Smooth muscle cell (in vitro differentiated cells): Measurements from ENCODE around the gene HPSE2. TPM values are rescaled to one million over a fixed set of nuclear protein-coding genes. Genes with fewer than 3 reads are reported as not detected.
"Not testable (repeated sequence)": the region's sequence is repeated elsewhere in the genome, so short reads cannot be mapped to it uniquely, and the experiment has no call there.

Experiments used
- DNase-seq: peaks from one replicate; lab custom pipeline; 2025; ENCODE audit not compliant: unreplicated experiment; lab: John Stamatoyannopoulos, UW
- H2AFZ ChIP-seq: fragments of 200-600 bp; sonication (generic); 2 replicates; pipeline ENCODE4 v1.6.0; 2016; ENCODE audit warnings: antibody characterized with exemption, low read depth, mild to moderate bottlenecking
- H3F3A ChIP-seq: fragments of 200-600 bp; sonication (generic); 2 replicates; pipeline ENCODE4 v1.6.0; 2017; ENCODE audit warnings: antibody characterized with exemption, low read depth
- H3K27ac ChIP-seq: fragments of 200-600 bp; sonication (generic); 2 replicates; pipeline ENCODE4 v1.5.1; 2016; ENCODE audit warnings: low read depth, mild to moderate bottlenecking
- H3K27me3 ChIP-seq: fragments of 200-600 bp; sonication (generic); 2 replicates; pipeline ENCODE4 v1.6.1; 2016; ENCODE audit warnings: low read depth, mild to moderate bottlenecking
- H3K36me3 ChIP-seq: fragments of 200-600 bp; sonication (generic); 2 replicates; pipeline ENCODE4 v1.5.1; 2016; ENCODE audit warnings: low read depth
- H3K4me1 ChIP-seq: fragments of 200-600 bp; sonication (generic); 2 replicates; pipeline ENCODE4 v1.5.1; 2016; ENCODE audit warnings: low read depth
- H3K4me2 ChIP-seq: fragments of 200-600 bp; sonication (generic); 2 replicates; pipeline ENCODE4 v1.6.0; 2016; ENCODE audit warnings: mild to moderate bottlenecking
- H3K4me3 ChIP-seq: fragments of 200-600 bp; sonication (generic); 2 replicates; pipeline ENCODE4 v1.5.1; 2016; ENCODE audit warnings: mild to moderate bottlenecking
- H3K79me2 ChIP-seq: fragments of 200-600 bp; sonication (generic); 2 replicates; pipeline ENCODE4 v1.6.0; 2016; ENCODE audit warnings: low read depth, mild to moderate bottlenecking
- H3K9ac ChIP-seq: fragments of 200-600 bp; sonication (generic); 2 replicates; pipeline ENCODE4 v1.6.0; 2016; ENCODE audit warnings: low read depth
- H3K9me3 ChIP-seq: fragments of 200-600 bp; sonication (generic); replicated peaks from 2 replicates; pipeline ENCODE4 v1.5.1; 2016; ENCODE audit warnings: low read depth
- H4K20me1 ChIP-seq: fragments of 200-600 bp; sonication (generic); 2 replicates; pipeline ENCODE4 v1.6.0; 2016; ENCODE audit warnings: low read depth
- WGBS: methylation state at CpG from one replicate; pipeline ENCODE4 v1.1.7; 2016; ENCODE audit warnings: low lambda C conversion rate; 5-methylcytosine and 5-hydroxymethylcytosine counted together
- polyA plus RNA-seq: library from polyadenylated mRNA; unstranded; fragments of >200 nt; fragmentation: Nextera tagmentation; extraction: Ambion mirVana; gene quantifications from 2 replicates; pipeline ENCODE4 v1.2.1, GENCODE V29; 2016
- total RNA-seq: library from RNA; depleted of rRNA; stranded (reverse); fragments of >200 nt; gene quantifications from 2 replicates; pipeline ENCODE4 v1.2.3, GENCODE V29; 2014
- TF ChIP-seq, protein P1 (sequence below): fragments of 200-600 bp; sonication (generic); IDR thresholded peaks from 2 replicates; pipeline ENCODE4 v1.5.1; 2017; ENCODE audit warnings: borderline replicate concordance, mild to moderate bottlenecking, antibody characterized with exemption; ENCODE audit not compliant: insufficient read depth, poor library complexity, severe bottlenecking

HPSE2 gene
- total and polyA plus RNA-seq, 2 experiments from 2014 or later = 0.13 TPM; not detected in 1

- H3K36me3 ChIP-seq = no peaks in the 10 kb centered on the region
- H4K20me1 ChIP-seq = no peaks in the 10 kb centered on the region
- H3K4me3 ChIP-seq = no peak overlapping the region
- H3K4me1 ChIP-seq = peaks cover 5% of the 10 kb centered on the region
- H3K27ac ChIP-seq = no peak overlapping the region
- no peaks in the 10 kb centered on the region for H3K9me3 ChIP-seq
- H2AFZ ChIP-seq = no peak overlapping the region
- DNase-seq = no peak
- H3F3A ChIP-seq = no peaks in the 10 kb centered on the region
- H3K27me3 ChIP-seq = peaks cover 7% of the 10 kb centered on the region
- no peaks in the 10 kb centered on the region for H3K79me2 ChIP-seq
- H3K4me2 ChIP-seq = no peak overlapping the region
- 11% methylated on average over 6 of the region's 6 CpGs for WGBS
- no peak overlapping the region for H3K9ac ChIP-seq
- TF ChIP-seq, protein P1, sequence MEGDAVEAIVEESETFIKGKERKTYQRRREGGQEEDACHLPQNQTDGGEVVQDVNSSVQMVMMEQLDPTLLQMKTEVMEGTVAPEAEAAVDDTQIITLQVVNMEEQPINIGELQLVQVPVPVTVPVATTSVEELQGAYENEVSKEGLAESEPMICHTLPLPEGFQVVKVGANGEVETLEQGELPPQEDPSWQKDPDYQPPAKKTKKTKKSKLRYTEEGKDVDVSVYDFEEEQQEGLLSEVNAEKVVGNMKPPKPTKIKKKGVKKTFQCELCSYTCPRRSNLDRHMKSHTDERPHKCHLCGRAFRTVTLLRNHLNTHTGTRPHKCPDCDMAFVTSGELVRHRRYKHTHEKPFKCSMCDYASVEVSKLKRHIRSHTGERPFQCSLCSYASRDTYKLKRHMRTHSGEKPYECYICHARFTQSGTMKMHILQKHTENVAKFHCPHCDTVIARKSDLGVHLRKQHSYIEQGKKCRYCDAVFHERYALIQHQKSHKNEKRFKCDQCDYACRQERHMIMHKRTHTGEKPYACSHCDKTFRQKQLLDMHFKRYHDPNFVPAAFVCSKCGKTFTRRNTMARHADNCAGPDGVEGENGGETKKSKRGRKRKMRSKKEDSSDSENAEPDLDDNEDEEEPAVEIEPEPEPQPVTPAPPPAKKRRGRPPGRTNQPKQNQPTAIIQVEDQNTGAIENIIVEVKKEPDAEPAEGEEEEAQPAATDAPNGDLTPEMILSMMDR = peak; percentile 35
These were observed 41.3 kb upstream of the HPSE2 start for GRCh38 chr10:99276848-99277486.

DNA sequence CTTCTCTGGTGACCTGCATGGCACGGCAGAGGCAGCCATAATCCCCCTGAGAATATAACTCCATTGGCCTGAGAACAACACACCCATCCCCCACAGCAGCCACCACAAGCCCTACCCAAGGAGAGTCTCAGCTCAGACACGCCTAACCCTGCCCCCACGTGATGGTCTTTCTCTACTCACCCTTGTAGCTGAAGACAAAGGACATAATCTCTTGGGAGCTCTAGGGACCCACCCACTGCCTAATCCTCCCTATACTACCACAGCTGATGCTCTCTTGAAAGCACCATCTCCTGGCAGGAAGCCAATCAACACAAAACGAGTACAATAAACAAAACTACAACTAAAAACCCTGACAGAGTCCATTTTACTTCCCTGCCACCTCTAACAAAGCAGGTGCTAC lies 30.7 kb upstream of the HPSE2 start:
- Histone ChIP-seq H3K4me2 (no peak overlapping the region), H3K4me1 (peaks cover 4% of the 10 kb centered on the region), H4K20me1 (no peaks in the 10 kb centered on the region), H3K4me3 (no peak overlapping the region), H3K79me2 (no peaks in the 10 kb centered on the region), H3K9ac (no peak overlapping the region), H3K27me3 (no peaks in the 10 kb centered on the region), H3K27ac (no peak overlapping the region), H3K36me3 (no peaks in the 10 kb centered on the region), H2AFZ (no peak overlapping the region), H3F3A (no peaks in the 10 kb centered on the region), H3K9me3 (no peaks in the 10 kb centered on the region)
- no peak for DNase-seq
- WGBS = 57% methylated on average over 4 of the region's 4 CpGs
- TF ChIP-seq, protein P1 = no peak

DNA sequence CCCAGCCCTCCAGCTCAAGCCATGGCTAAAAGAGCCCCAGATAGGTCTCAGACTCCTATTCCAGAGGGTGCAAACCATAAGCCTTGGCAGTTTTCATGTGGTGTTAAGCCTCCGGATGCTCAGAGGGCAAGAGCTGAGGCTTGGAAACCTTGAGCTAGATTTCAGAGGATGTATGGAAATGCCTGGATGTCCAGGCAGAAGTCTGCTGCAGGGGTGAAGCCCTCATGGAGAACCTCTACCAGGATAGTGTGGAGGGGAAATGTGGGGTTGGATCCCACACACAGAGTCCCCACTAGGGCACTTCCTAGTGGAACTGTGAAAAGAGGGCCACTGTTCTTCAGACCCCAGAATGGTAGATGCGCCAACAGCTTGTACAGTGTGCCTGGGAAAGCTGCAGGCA lies 13.2 kb upstream of the HPSE2 start:
- WGBS = 59% methylated on average over 2 of the region's 2 CpGs

DNA sequence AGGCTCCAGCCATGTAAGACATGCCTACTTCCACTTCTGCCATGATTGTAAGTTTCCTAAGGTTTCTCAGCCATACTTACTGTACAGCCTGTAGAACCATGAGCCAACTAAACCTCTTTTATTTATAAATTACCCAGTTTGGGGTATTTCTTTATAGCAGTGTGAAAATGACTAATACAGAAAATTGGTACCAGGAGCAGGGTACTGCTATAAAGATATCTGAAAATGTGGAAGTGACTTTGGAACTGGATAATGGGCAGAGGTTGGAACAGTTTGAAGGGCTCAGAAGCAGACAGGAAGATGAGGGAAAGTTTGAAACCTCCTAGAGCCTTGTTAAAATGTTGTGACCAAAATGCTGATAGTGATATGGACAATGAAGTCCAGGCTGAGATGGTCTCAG lies 12.2 kb upstream of the HPSE2 start:
- not testable (repeated sequence) for H3K9me3 ChIP-seq, H3F3A ChIP-seq, H3K4me2 ChIP-seq, H3K79me2 ChIP-seq, H3K27ac ChIP-seq, H3K36me3 ChIP-seq, H3K27me3 ChIP-seq, H4K20me1 ChIP-seq, H3K4me3 ChIP-seq, DNase-seq, H2AFZ ChIP-seq, H3K9ac ChIP-seq, H3K4me1 ChIP-seq

More for the DNA sequence above, 13.2 kb upstream of the HPSE2 start:
- Histone ChIP-seq H3K36me3 (no peaks in the 10 kb centered on the region), H4K20me1 (no peaks in the 10 kb centered on the region), H3K4me3 (no peak overlapping the region), H3K27ac (no peak overlapping the region), H3F3A (no peaks in the 10 kb centered on the region), H3K4me1 (no peaks in the 10 kb centered on the region), H3K9me3 (no peaks in the 10 kb centered on the region), H2AFZ (no peak overlapping the region), H3K27me3 (no peaks in the 10 kb centered on the region), H3K79me2 (no peaks in the 10 kb centered on the region), H3K9ac (no peak overlapping the region), H3K4me2 (no peak overlapping the region)
- TF ChIP-seq, protein P1 = no peak
- DNase-seq = no peak
